GM15510 (cell line): ENCODE data around the gene ARHGAP25.

Experiments
- POLR2A ChIP-seq: IDR thresholded peaks from 3 replicates; pipeline ENCODE4 v1.6.1; 2011; ENCODE audit warnings: borderline replicate concordance; ENCODE audit not compliant: insufficient read length; ENCODE audit errors: extremely low read depth

The ARHGAP25 gene

DNA sequence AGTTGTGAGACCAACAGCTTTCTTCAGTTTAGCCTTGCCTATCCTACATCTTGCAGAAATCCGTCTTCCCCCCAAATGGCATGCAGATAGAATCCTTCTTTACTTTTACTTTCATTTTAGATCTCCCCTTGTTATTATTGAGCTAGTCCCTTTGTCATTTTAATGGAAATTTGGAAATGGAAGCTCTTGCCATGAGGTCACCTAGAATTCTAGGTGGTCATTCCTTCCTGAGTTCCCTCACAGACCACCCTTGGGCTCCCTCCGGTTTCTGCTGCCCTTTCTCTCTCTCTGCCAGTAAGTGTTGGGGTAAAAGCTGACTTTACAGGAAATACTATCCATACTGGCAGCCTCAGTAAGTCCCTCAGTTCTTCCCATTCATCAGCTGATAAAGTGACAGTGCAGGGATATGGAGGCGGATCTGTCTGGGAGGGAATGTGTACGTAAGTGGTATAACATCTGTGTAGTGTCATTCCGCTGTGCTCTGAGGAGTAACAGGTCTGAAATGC is 30.2 kb downstream of the ARHGAP25 start:
- no peak for TF ChIP-seq POLR2A

DNA sequence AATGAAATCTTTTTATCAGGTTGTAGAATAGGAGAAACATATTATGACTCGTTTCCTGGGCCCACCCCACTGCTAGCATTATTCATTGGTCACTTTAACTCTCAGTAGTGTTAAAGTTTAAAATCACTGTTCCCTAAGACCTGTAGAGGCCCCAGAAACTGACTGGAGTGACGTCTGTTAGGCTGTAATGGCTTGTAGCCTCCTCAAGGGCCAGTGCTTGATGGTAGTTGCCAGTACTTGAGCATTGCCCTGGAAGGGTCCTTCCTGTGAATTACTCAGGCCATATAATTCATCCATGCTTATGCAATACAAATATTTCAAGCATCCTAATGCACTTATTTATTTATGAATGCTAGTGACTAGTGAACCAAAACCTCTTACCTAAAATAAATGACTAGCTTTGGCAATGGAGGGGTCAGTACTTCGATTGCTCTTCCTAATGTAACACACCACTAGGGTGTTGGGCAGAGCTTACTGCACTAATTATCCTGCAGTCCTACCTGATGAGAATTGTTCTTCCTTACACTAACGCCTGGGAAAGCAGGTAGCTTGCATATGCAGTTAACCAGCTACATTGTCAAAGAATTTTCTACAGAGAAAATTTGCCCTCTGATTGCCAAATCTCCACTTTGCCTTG is 31.2 kb downstream of the ARHGAP25 start:
- no peak for TF ChIP-seq POLR2A

DNA sequence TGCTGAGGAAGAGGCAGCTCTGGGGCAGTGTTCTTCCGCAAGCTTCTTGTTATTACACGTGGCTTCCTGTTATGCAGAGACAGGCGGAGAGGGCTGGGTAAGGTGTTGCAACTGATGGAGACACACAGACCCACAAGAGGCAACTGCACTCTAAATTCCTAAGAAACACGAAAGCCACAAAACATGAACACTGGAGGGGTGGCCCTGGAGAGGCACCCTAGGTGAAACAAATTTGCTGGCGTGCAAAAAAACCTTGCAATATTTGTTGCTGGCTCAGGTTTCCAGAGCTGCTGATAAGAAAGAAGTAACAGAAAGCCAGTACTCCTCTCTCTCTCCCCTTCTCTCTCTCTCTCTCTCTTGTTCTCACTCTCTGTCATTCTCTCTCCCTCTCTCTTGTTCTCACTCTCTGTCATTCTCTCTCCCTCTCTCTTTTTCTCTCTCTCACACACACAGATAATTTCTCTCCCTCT is 31.8 kb downstream of the ARHGAP25 start:
- TF ChIP-seq POLR2A = no peak

DNA sequence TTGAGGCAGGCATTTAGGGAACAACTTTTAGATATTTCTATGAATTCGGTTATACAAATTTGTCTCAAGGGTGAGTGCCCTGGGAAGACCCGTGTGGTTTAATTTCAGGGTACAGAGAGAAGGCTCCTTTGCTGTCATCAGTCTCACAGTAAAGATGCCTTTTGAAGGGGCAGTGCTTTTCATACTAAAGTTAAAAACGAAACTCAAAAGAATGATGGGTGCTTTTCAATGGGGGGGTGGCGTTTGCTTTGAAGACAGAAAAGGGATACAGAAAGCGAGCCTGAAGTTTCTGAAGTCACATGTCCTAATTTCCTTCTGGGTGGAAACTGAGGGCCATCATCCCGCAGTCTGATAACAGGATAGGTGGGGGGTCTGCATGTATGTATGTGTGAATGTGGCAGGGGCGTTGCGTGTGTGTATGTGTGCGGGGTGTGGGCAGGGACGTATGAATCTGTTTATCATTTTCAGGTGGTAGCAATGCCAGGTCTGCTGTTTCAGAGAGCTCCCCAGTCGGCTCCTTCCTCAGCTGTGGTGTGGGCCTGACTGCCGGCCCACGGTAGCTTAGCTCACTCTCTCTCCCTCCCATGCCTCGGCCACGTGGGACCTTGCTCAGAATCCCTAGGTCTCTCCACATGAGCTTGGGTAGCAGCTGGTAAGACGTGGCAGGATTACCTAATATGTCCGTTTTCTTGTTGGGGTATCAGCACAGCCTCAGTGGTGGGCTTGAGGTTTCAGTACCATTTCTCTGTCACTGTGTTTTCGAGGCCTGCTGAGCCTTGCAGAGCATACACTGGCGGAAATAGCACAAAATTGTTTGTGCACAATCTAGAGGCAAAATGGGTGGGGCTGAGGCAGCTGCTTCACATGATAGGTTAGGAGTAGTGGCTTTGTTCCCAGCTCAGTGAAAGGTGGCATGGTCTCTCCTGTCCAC is 32.7 kb downstream of the ARHGAP25 start:
- TF ChIP-seq POLR2A = peak; percentile 21

DNA sequence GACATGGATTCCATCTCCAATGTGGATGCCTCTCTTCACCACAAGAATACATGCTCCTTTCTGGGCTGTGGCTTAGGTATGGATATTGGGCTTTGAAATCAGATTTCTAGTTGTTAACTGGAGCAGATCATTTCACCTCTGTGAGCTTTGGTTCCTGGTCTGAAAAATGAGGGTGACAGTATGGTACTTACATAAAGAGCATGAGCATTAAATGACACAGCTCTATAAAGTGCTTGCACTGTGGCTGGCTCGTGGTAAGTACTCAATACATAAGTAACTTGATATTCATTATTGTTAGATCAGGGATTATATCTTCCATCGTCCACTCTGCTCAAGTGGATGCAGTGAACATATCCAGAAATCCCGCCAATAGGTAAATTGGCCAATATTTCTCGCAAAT is 33.4 kb downstream of the ARHGAP25 start:
- no peak for TF ChIP-seq POLR2A

DNA sequence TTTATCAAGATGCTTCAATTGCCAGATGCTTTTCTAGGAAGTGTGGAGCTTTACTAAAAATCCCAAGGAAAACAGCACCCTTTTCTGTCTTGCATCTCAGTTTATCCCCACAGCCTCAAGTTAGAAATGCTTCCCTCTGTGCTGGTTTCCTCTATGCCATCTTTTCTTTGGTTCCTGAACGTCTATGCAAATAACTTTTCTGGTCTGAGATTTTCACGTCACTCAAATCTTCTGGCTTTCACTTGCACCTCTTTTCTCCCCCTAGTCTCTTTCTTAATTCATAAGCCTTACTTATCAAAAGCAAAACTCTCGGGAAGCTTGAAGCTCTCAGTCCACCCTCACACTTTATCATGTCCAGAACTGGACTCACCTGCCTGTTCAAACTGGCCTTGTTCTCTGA is 33.9 kb downstream of the ARHGAP25 start:
- no peak for TF ChIP-seq POLR2A

DNA sequence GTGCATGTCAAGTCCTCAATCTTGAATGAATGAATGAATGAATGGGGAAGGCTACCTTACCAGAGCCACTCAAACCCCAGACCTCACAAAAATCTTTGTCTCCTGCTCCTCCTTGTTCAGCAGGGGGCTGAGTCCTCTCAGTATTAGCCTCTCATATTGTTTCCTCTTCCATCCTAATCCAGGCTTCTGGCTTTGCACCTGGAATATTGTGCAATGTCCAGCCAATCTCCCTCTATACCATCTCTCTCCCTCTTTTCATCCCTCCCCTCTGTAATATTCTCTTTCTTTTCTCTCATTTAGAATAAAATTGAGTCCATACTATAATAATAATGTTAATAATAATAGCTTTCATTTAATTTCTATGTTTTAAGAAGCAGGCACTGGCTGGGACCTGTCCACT is 34.3 kb downstream of the ARHGAP25 start:
- no peak for TF ChIP-seq POLR2A

DNA sequence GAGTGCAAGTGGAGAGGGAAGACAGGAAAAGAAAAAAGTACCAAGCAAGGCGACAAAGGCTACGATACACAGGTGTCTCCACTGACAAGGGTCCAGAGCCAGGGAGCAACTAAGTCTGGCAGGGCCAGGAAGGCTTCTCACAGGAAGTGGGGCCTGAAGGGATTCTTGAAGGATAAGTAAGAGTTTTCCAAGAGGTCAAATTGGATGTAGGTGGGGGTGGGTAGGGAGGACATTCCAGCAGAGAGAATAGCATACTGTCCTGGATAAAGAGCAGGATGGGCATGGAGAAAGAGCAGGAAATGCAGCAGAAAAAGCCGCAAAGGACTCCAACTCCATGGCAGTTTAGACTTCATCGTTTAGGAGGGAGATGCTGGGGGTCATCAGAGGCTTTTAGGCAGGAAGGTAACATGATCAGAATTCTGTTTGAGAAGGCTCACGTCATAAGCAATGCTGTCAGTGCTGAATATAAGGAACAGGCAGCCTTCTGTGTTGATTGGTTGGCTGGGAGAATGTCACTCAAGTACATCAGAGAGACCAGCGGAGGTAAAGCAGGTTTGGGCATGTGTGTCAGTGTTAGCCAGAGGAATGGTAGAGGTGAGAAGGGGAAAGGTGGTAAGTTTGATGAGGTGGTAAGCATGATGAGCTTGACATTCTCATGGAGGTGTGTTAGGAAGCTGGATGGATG is 35.1 kb downstream of the ARHGAP25 start:
- TF ChIP-seq POLR2A = no peak

DNA sequence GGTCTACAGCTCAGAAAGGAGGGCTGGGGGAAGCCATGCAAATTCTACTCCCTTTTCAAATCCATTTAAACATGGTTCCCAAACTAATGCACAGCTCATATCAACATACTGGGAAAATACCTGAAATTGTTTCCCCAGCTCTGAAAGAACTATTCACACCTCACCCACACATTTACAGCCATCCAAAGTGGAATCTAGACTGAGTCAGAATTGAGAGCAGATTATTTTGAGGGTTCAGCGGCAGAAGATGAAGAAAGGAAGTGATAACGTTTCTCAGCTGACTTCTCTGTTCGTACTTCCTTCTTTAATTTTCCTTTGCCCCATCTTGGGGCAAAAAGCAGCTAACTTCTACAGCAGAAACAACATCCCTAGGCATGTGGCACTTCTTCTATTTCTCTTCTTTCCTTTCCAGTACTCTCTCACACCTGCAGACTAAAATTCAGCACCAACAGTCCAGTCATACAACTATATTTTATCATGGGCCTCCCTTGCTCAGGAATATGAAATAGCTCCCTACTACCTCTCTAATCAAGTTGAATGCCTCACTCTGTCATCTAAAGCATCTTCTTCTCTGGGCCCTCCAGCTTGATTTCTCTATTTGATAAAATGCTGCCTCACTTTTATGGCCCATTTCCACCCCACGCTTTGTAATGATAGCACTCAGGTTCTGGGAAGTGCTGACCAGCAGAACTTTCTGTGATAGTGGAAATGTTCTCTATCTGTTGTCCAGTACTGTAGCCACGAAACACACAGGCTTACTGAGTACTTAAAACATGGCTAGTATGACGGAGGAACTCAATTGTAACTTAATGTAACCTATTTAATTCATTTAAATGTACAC is 35.9 kb downstream of the ARHGAP25 start:
- TF ChIP-seq POLR2A = no peak

DNA sequence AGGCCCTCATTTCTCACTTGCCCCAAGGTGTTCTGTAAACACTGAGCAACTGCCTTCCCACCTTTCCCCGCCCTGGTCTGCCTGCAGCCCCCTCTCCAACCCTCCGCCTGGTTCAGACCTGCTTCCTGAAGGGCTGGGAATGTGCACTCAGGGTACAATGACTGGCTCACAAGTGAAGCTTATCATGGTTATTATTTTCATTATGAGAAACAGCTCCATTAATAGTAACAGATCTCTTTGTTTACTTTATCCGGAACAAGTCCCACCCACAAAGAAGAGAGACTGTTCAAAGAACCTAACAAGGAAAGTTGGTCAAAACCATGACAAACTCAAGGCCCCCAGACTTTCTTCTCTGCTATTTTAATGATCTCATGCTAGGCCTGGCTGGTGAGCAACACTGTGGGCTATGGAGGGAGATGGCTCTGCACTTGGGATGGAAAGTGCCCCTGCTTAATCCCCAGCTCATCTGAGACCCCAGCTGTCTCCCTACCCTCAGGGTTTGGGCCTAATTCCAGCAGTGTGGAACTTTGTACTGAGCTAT is 36.7 kb downstream of the ARHGAP25 start:
- TF ChIP-seq POLR2A = no peak

DNA sequence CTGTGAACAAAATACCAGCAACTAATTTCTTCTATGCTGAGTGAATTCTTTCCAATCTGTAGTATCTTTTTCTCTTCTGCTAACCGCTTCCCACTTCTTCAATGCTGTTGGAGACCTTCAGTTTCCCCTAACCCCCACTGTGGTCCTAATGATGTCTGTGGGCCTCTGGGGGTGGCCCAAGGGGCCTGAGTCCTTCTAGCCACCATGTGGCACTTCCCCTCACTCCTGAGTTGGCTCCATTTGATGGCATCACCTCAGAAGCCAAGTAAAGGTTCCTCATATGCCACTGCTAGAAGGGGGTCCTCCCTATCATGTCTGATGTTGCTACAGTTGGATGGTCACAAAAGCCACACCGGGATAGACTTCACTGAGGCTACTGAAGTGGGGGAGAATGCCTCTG is 37.5 kb downstream of the ARHGAP25 start:
- TF ChIP-seq POLR2A = no peak

DNA sequence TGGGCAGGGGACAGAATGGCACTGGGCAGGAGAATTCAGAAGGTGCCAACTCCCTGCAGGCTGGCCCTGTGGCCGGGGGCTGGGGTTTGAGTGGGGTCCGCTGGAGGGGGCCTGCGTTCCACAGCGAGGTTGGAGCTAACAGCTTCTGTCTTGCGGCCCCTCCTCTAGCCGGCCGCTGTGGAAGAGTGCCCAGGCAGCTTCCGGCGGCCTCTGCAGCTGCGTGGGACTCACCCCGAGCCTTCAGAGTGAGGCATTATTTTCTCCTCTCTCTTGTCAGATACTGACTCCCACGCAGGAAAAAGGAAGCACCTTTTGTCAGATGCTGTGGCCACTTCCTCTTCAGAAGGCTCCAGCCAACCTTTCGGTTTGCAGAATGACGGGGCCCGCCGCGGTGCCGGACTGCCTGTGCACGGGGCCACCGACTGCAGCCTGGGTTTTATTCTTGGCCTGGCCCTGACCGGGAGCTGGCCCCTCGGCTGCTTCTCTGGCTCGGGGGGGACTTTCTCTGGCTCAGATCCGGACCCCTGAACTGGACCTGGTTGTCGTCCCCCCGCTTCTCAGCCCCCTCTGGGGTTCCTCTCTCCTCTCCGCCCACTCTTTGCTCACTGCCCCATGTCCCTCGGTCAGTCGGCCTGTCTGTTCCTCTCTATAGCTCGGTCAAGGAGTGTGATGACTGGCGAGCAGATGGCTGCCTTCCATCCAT is 40.1 kb downstream of the ARHGAP25 start:
- TF ChIP-seq POLR2A = no peak

DNA sequence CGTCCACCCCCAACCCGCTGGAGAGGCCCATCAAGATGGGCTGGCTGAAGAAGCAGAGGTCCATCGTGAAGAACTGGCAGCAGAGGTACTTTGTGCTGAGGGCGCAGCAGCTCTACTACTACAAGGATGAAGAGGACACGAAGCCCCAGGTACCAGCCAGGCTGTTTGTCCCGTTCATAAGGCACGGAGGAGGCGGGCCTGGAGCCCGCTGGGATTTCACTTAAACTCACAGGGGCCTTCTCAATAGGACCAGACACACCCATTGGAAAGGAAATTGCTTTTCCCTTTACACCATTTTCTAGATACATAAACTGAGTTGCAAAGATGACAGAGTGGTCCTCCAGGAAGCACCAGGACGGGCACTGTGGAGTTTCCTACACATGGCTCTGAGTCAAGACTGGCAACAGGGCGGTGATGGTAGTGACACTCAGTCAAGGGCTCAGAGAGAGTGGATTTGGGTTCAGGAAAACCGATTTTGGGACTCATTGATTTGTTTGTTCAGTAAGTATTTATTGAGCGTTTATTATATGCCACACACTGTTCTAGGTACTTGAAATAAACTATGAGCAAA is 40.7 kb downstream of the ARHGAP25 start:
- TF ChIP-seq POLR2A = no peak
